IPS-11a (cell line): ENCODE data around the gene RNF150.

Experiments
- H3K4me3 ChIP-seq: one replicate; pipeline ENCODE4 v1.5.1; 2013; ENCODE audit warnings: low read depth, low read length, control low read depth

Gene RNF150

GRCh38 chr4:141132072-141132708 is 1.1 kb downstream of the RNF150 start:
- H3K4me3 ChIP-seq = peak overlapping the region; percentile 87

DNA sequence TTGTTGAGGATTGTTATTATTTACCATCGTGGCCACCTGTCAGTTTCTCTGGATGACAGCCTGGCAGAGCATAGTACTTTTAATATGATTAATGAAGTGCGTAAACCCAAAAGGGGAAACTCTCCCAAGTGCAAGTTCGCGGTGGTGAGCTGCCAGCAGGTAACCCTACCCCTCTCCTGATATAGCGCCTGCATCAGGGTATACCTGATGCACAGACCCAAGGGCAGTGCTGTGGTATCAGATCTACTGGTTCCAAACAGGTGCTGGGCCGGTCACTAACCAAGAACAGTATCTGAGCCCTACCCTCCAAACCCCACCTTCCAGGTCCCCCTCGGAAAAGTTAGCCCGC is 1.6 kb downstream of the RNF150 start:
- peak overlapping the region; percentile 87 for H3K4me3 ChIP-seq

DNA sequence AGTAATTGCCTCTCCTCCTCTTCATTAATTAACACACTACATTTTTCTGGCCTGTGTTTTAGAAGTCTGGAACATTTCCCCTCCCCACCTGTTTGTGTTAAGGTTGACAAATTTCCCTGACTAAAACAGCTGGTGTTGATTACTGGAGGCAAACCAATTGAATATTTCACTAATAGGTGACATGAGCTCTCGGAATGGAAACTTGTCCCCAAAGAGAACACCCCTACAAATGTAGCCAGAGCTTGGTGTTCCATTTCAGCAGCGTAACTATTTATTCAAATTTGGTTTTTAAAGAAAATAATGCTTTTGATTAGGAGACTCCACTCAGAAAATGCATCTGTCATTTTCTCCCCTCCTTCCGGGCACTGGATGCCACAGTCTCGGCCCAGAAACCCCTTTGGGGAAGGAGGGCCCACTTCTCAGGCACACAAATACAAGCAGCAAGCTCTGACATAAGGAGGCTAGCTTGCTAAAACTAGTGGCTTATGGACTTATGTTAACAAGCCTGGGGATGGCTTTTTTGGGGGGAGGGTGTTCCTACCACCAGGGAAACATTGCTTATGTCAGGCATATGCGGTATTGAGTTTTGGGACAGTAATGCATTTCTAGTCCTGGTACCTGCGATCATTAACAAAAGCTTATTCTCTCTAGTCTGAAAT is 2.2 kb downstream of the RNF150 start:
- peak overlapping the region; percentile 87 for H3K4me3 ChIP-seq

- H3K4me3 ChIP-seq = no peak overlapping the region
These were observed 5.4 kb downstream of the RNF150 start for GRCh38 chr4:141127884-141128283.

GRCh38 chr4:141126769-141127168 is 6.5 kb downstream of the RNF150 start:
- no peak overlapping the region for H3K4me3 ChIP-seq

- H3K4me3 ChIP-seq = no peak overlapping the region
These were observed 9.0 kb downstream of the RNF150 start for GRCh38 chr4:141124224-141124623.

- H3K4me3 ChIP-seq = no peak overlapping the region
These were observed 11.4 kb downstream of the RNF150 start for GRCh38 chr4:141121768-141122454.

DNA sequence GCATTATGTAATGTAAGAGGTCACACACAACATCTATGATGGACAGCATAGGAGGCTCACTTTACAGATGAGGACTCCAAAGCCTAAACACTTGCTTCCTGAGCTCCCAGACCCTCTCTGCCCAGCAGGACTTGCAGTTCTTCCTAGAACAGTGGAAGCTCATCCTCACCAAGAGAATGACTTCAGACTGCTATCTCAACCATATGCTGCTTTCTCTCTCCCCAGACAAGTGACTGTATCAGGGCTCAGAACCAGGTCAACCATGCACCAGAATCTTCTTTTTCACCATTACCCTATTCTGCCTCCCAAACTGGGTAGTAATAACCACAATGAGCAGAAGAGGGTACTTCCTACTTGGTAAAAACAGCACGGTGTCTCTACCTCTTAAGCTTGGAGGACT is 12.2 kb downstream of the RNF150 start:
- no peak overlapping the region for H3K4me3 ChIP-seq

DNA sequence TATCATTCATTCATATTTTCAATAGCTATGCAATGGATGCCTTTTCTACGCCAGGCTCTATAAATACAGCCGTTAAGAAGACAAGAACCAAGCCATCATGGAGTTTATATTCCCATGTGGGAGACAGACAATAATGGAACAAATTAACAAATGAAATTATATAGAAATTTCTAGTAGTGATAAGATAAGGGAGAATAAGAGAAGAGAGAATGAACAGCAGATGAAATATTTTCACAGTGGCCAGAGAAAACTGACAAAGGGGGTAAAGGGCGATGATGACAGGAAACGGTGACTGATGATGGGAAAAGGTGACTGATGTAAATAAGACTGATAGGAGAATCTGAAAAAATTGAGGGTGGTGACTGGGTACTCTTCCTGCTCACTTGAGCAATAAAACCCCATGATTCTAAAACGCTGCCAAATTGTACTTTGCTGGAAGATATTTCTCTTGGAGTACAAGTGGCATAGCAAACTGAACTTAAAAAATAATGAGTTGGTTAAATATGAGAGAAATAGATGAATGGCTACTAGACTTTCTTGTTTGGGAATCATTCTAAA is 13.2 kb downstream of the RNF150 start:
- no peak overlapping the region for H3K4me3 ChIP-seq

GRCh38 chr4:141119071-141119470 is 14.2 kb downstream of the RNF150 start:
- no peak overlapping the region for H3K4me3 ChIP-seq

- no peak overlapping the region for H3K4me3 ChIP-seq
These were observed 14.9 kb downstream of the RNF150 start for GRCh38 chr4:141118381-141118780.

GRCh38 chr4:141117935-141118334 is 15.3 kb downstream of the RNF150 start:
- H3K4me3 ChIP-seq = no peak overlapping the region

DNA sequence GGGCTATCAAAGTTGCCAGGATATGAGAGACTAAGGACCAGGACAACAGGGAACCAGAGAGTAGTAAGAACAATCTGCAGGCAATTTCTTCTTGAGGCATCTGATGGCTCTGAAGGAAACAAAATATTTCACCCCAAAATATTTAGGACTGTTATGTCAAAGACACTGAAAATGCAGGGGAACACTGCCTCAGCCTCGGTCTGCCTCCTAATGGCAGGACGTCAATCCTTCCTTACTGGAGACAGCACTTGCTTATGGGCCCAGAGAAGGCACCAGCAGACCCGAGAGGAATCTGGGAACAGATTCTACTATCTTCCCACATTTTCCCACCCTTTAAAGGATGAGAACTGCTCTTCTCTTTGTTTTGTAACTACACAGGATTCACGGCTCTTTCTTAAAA is 23.3 kb downstream of the RNF150 start:
- H3K4me3 ChIP-seq = no peak overlapping the region

- no peak overlapping the region for H3K4me3 ChIP-seq
These were observed 25.3 kb downstream of the RNF150 start for GRCh38 chr4:141107927-141108326.

- no peak overlapping the region for H3K4me3 ChIP-seq
These were observed 30.9 kb downstream of the RNF150 start for GRCh38 chr4:141102367-141102766.

DNA sequence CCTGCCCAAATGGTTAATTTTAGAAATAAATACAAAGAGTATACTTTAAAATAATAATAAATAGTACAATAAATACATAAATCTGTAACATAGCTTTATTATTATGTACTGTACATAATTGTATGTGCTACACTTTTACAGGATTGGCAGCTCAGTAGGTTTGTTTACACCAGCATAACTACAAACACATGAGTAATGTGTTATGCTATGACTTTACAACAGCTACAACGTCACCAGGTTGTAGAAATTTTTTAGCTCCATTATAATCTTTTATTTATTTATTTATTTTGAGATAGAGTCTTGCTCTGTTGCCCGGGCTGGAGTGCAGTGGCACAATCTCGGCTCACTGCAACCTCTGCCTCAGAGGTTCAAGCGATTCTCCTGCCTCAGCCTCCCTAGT is 31.8 kb downstream of the RNF150 start:
- H3K4me3 ChIP-seq = no peak overlapping the region

- H3K4me3 ChIP-seq = no peak overlapping the region
These were observed 33.9 kb downstream of the RNF150 start for GRCh38 chr4:141099326-141099725.

DNA sequence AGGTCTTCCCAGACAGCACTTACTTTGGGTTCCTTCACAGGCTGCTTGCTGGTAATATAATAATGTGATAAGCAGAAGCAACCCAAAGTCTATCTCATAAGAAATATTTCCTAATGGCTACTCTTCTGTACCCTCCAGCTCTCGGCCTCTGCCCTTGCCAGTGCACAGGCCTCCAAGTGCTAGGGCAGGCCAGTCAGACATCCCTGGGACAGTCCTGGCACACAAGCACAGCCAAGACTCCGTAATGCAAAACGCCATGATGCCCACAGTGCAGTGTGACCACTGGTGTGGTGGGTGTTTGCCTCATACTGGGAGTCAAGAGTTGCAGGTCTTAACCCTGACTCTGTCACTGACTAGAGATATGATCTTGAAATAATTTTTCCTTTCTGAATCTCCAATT is 35.1 kb downstream of the RNF150 start:
- no peak overlapping the region for H3K4me3 ChIP-seq

DNA sequence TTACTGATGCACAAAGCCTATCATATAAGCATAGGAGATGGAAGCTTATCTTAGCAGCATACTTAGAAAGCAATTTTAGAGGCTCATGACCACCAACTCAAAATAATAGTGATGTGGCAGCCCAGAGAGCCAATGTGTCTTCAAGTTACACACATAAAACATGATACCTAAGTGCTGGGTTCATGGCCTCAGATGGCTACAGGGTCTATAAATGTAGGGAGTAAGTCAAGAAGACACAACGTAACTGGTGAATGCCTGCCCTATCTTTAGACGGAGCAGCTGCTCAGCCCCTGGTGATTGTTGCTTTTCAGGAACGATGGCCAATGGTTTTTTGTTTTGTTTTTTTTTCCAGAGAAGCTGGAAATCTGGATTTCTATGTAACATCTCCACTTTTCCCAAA is 42.8 kb downstream of the RNF150 start:
- no peak overlapping the region for H3K4me3 ChIP-seq

DNA sequence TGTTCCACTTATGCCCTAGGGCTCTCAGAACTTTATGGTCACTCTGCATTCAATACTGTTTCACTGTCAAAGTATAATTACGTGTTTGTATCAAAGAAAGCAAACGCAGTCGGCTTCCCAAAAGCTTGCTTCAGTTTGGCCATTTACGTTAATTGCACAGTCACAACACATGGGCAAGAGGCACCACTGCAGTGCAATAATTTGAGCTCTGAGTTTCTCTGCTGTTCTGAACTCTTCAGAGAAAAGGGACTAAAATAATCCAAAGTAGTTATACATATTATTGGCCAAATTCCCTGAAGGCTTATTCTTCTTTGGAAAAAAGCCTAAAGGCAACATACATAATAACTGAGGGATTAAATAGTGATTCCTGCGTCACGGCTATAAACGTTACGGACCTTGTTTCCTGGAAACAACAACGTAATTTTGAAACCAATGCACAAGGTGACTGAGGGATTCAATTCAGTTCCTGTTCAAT is 51.3 kb downstream of the RNF150 start:
- H3K4me3 ChIP-seq = no peak overlapping the region

DNA sequence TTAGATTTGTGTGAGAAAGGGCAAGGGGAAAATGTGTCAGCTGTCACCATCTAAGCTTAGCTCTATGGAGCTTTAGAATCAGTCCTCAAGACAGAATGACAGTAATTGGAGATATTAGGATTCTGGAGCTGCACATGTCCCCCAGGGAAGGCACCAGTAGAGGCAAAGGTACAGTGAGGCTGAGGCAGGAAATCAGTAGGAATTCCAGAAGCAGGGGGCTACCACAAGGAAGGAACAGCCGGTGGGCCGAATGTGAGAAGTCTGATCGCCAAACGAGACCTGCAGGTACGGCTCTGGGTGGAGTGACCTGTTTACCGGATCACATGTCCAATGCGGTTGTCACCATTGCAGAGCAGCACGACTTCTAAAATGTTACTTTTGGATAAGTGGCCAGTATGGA is 52.6 kb downstream of the RNF150 start:
- H3K4me3 ChIP-seq = no peak overlapping the region

DNA sequence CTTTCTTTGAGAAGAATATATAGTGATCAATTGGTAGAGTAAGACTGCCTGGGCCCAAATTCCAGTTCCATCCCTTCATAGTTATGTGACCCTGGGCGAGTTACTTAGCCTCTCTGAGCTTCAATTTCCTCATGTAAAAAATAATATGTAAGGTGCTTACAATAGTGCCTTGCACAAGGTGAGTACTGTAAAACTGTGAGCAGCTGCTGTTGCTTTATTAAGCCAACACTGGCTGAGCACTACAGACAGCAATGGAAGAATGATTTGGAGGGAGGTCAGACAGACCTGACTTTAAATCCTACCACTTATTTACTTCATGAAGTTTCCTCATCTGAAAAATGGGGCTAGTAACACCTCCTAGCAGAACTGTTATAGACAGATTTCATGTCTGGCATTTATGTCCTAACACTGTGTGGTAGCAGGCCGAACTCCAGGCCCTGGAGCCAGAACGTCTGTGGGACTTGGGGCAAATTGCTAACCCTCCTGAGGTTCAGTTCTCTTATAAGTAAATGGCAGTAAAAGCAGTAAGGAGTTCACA is 53.8 kb downstream of the RNF150 start:
- no peak overlapping the region for H3K4me3 ChIP-seq
